NCI-H510A treated with DMSO at 0.1 percent for 48 hours (cell line): ENCODE data around the gene BICC1.
A peak's percentile ranks its signal among the peaks of the same experiment; 100 is the strongest.

ENCODE experiments used
- DNase-seq: peaks from one replicate; lab custom pipeline; 2025; lab: John Stamatoyannopoulos, UW

The BICC1 gene

DNA sequence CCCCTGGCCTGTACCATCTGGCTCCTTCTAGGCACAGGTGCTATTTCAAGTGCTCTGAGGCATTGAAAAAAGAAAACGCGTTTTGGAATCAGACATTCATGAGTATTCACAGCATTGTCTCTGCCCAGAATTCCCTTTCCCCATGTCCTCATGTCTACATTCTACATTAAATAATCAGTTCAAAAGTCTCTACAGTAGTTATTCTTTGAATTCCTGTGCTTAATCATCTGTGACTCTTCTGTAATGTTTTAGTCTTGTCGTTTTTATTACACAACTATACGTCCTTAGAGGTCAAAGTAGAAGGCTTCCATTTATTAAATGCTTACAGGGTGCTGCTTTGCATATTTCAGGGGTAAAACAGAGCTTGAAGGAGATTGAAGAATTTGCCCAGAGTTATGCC, 95.7 kb downstream of the BICC1 start:
- DNase-seq = no peak

DNA sequence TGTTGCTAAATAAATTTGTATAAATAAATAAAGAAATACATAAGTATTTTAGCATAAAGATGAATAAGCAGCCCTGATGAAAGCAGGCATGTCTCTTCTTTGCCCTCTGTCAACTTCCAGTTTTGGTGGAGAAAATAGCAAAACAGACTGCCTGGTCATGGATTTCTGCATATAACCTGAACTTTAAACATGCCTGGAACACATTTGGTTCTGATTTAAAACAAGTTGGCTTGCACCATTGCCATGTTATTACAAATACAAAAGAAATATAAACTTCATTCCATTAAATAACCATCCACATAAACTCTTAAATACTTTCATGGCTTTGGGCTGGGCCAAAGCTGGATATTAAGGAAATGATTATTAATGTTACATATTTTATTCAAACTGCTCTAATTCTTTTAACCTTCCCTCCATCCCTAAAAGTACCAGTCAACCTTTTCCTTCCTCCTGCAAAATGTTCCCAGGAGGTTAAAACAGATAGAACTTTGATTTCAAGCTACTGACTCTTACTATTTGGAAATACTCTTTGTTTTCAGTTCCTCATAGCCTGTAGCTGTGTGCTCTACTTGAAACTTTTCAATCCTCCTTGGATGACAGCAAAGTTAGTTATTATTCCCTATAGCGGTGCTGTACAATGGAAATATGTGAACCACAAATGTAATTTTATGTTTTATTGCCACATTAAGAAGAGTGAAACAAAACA, 96.3 kb downstream of the BICC1 start:
- no peak for DNase-seq

DNA sequence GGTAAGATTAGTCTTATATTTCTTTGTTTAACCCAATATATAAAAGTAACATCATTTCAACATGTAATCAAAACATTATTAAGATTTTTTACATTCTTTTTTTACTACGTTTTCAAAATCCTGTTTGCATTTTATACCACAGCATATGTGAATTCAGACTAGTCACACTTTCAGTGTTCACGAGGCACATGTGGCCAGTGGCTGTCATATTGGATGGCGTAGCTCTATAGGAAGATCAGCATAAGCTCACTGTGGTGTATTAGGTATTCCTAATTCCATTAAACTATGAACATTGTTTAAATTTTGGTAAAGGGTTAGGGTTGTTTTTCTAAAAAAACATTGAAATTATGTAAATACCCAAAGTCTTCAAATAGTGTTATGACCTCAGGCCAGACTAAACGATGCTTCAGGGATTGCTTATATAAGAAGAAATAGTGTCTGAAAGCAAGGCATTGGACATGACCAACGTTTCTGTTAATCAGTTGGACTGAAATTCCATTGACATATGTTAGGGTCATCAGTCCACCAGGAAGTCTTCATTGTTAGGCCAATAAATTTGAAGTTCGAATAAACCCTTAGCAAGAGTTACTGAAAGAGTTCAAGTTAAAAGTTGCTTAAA, 97.0 kb downstream of the BICC1 start:
- DNase-seq = no peak

GRCh38 chr10:58615237-58615935, 102.7 kb downstream of the BICC1 start:
- no peak for DNase-seq

DNA sequence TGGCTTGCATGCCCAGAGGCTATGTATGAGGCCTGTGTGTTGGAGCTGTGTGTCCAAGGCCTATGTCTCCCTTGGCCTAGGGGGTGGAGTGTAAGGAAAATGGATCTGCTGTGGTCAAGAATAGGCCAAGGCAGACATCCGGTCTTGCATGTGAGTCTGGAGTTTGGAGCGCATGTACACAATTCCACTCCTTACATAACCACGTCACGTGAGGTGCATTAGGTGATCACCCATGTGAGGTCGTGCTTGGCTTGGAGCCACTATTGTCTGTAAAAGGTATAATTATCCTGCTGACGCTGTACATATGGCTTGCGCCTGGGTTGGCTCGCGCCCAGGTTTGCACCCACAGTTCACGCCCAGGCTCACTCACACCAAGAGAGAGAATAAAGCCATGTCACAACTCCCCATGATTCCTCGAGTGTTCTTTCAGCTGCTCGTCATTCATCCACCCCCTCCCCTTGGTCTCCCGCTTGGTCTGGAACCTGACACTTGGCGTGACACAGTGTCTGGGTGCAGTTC, 105.5 kb downstream of the BICC1 start:
- DNase-seq = no peak

- DNase-seq = no peak
Observed at GRCh38 chr10:58621379-58622077, 108.9 kb downstream of the BICC1 start.

DNA sequence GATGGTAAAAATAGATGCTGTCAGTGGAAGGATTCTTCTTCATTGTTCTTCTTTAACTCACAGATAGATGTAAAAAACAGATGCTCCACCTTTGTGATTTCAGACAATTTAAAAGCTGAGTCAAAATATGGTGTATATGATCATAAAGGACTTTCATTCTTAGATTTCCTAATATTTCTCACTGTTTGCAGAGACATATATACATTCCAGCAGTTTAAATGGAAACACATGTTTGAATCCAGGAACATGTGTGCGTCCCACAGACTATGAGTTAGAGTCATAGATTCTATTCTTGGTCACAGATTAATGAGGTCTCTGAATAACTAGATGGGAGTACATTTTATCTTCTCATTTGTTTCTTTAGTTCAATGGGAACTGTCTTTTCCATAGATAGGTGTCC, 109.6 kb downstream of the BICC1 start:
- no peak for DNase-seq

- DNase-seq = no peak
Observed at GRCh38 chr10:58625070-58625469, 112.4 kb downstream of the BICC1 start.

DNA sequence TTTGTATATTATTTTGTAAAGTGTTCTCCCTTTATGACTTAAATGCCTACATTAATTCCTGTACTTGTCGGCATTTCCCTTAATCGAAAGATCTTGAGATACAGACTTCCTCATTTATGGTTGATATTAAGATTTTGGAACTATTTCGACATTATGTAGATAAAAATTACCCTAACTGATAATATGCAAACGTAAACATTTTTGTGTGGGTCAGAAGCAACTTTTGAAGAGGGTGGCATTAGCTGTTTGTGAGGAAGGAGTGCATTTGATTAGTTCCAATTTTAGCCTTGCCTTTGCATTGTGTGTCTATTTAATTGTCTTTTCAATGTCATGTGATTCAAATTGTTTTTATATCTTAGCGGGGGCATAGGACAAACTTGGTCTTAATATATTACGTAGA, 114.7 kb downstream of the BICC1 start:
- no peak for DNase-seq

- DNase-seq = no peak
Observed at GRCh38 chr10:58631715-58632114, 119.0 kb downstream of the BICC1 start.

- no peak for DNase-seq
Observed at GRCh38 chr10:58632216-58632615, 119.5 kb downstream of the BICC1 start.

GRCh38 chr10:58637352-58637751, 124.7 kb downstream of the BICC1 start:
- DNase-seq = no peak

GRCh38 chr10:58638388-58638787, 125.7 kb downstream of the BICC1 start:
- no peak for DNase-seq

DNA sequence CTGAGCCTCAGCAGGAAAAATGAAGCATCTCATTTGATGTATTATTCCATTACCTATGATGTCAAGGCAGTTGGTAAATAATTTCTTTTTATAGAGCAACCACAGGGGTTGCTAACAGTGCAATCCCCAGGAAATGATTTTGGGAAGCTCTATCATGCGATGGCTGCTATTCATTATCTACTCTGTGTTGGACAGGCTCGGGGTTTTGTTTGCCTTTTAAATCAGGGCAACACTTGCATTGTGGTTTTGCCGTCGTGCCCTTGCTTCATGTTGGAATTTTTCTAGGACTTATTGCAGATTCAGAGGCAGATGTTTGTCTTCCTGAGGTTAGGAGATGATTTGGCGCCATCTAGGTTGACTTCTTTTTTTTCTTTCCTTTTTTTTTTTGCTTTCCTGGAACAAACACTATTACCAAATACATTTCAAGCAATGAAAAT, 128.4 kb downstream of the BICC1 start:
- DNase-seq = peak; percentile 5

GRCh38 chr10:58641708-58642107, 129.0 kb downstream of the BICC1 start:
- no peak for DNase-seq

- DNase-seq = no peak
Observed at GRCh38 chr10:58642283-58642682, 129.6 kb downstream of the BICC1 start.

- DNase-seq = no peak
Observed at GRCh38 chr10:58642916-58643428, 130.3 kb downstream of the BICC1 start.

DNA sequence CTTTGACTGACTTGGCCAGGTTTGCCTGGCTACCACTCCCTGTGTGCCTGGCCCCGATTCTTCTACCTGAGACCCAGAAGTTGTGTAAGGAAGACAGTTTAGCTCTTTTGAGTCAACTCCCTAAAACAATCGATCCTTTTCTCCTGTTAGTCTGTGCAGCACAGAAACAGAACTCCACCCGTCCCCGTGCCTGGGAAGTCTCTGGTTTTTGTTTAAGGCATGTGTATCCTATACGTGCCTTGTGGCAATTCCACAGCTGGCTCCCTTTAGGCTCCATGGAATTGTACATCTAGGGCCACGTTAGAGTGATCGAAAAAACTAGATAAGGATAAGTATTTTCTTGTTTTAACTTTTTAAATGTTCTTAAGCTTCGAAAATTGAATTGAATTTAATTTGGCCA, 131.6 kb downstream of the BICC1 start:
- DNase-seq = no peak

- no peak for DNase-seq
Observed at GRCh38 chr10:58645416-58646146, 132.9 kb downstream of the BICC1 start.

GRCh38 chr10:58647376-58648112, 134.9 kb downstream of the BICC1 start:
- DNase-seq = no peak

GRCh38 chr10:58648131-58648530, 135.5 kb downstream of the BICC1 start:
- DNase-seq = no peak
